ENCODE results near the gene SLFNL1. TPM values are rescaled to one million over a fixed set of nuclear protein-coding genes. Genes with fewer than 3 reads are reported as not detected.

Gene SLFNL1
- total RNA-seq, 1 donor from 2014 or later: not detected

GRCh38 chr1:41018018-41018410, 3.5 kb downstream of the SLFNL1 start:
- Histone ChIP-seq H3K27me3 (ENCODE audit: control insufficient read depth, insufficient read depth, low read length) (no peaks in the 10 kb centered on the region), H3K36me3 (ENCODE audit: control insufficient read depth, insufficient read depth, low read length) (peaks cover 1% of the 10 kb centered on the region), H3K4me3 (ENCODE audit: low read depth, low read length) (no peak overlapping the region)
- no peak for DNase-seq (ENCODE audit: low read depth)
- TF ChIP-seq CTCF (IDR thresholded peaks at IDR 0.05; ENCODE audit: insufficient read depth, low read length, poor library complexity, severe bottlenecking): no peak

- no peaks in the 10 kb centered on the region for H3K27me3 ChIP-seq (ENCODE audit: control insufficient read depth, insufficient read depth, low read length)
- no peak for TF ChIP-seq CTCF (IDR thresholded peaks at IDR 0.05; ENCODE audit: insufficient read depth, low read length, poor library complexity, severe bottlenecking)
- no peak overlapping the region for H3K4me3 ChIP-seq (ENCODE audit: low read depth, low read length)
- peaks cover 3% of the 10 kb centered on the region for H3K36me3 ChIP-seq (ENCODE audit: control insufficient read depth, insufficient read depth, low read length)
- DNase-seq (ENCODE audit: low read depth): no peak
Measured at GRCh38 chr1:41017141-41018017, 4.1 kb downstream of the SLFNL1 start.

GRCh38 chr1:41015897-41016470, 5.5 kb downstream of the SLFNL1 start:
- no peak overlapping the region for H3K4me3 ChIP-seq (ENCODE audit: low read depth, low read length)
- H3K27me3 ChIP-seq (ENCODE audit: control insufficient read depth, insufficient read depth, low read length): no peaks in the 10 kb centered on the region
- peaks cover 3% of the 10 kb centered on the region for H3K36me3 ChIP-seq (ENCODE audit: control insufficient read depth, insufficient read depth, low read length)
- no peak for TF ChIP-seq CTCF (IDR thresholded peaks at IDR 0.05; ENCODE audit: insufficient read depth, low read length, poor library complexity, severe bottlenecking)
- DNase-seq (ENCODE audit: low read depth): no peak

- no peak for DNase-seq (ENCODE audit: low read depth)
- Histone ChIP-seq H3K4me3 (ENCODE audit: low read depth, low read length) (no peak overlapping the region), H3K36me3 (ENCODE audit: control insufficient read depth, insufficient read depth, low read length) (peaks cover 4% of the 10 kb centered on the region), H3K27me3 (ENCODE audit: control insufficient read depth, insufficient read depth, low read length) (no peaks in the 10 kb centered on the region)
- TF ChIP-seq CTCF (IDR thresholded peaks at IDR 0.05; ENCODE audit: insufficient read depth, low read length, poor library complexity, severe bottlenecking): no peak
Measured at GRCh38 chr1:41015281-41015896, 6.1 kb downstream of the SLFNL1 start.

- no peak for TF ChIP-seq CTCF (IDR thresholded peaks at IDR 0.05; ENCODE audit: insufficient read depth, low read length, poor library complexity, severe bottlenecking)
- DNase-seq (ENCODE audit: low read depth): no peak
- Histone ChIP-seq H3K36me3 (ENCODE audit: control insufficient read depth, insufficient read depth, low read length) (peaks cover 4% of the 10 kb centered on the region), H3K4me3 (ENCODE audit: low read depth, low read length) (no peak overlapping the region), H3K27me3 (ENCODE audit: control insufficient read depth, insufficient read depth, low read length) (no peaks in the 10 kb centered on the region)
Measured at GRCh38 chr1:41014871-41015270, 6.7 kb downstream of the SLFNL1 start.
